Right lung (tissue), 5 donors: ENCODE data around the gene TSC22D3. TPM values are rescaled to one million over a fixed set of nuclear protein-coding genes. Genes with fewer than 3 reads are reported as not detected.
A peak's percentile ranks its signal among the peaks of the same experiment; 100 is the strongest.

Experiments
- DNase-seq, 2 donors: peaks; one replicate each; pipeline ENCODE4 v3.0.0-alpha.2; 2013
- polyA plus RNA-seq, 5 donors: library from polyadenylated mRNA; unstranded; fragments of 120-200 nt; gene quantifications; one replicate each; pipeline versions ENCODE4 v1.2.1 to v1.2.3, GENCODE V29; 2013; ENCODE audit warnings: inconsistent platforms in 1 of 5, low replicate concordance in 1 of 5; ENCODE audit not compliant: insufficient read length in 5 of 5, insufficient read depth in 1 of 5

TSC22D3 gene
- polyA plus RNA-seq, 5 donors = 120 to 130 (median 130) TPM

GRCh38 chrX:107714206-107714891, 61.2 kb downstream of the TSC22D3 start:
- no peak for DNase-seq

GRCh38 chrX:107713543-107714205, 61.9 kb downstream of the TSC22D3 start:
- DNase-seq = no peak

- no peak for DNase-seq
These were observed 62.4 kb downstream of the TSC22D3 start for GRCh38 chrX:107713203-107713542.

GRCh38 chrX:107712231-107713202, 63.1 kb downstream of the TSC22D3 start:
- DNase-seq = no peak

- DNase-seq = no peak
These were observed 63.9 kb downstream of the TSC22D3 start for GRCh38 chrX:107711521-107712181.

- peak; percentile 65 to 77 for DNase-seq
These were observed 64.8 kb downstream of the TSC22D3 start for GRCh38 chrX:107710617-107711391.

- DNase-seq = no peak
These were observed 66.3 kb downstream of the TSC22D3 start for GRCh38 chrX:107709266-107709806.

GRCh38 chrX:107708762-107709161, 66.8 kb downstream of the TSC22D3 start:
- peak in 1 of 2 donors; percentile 64 for DNase-seq

- no peak for DNase-seq
These were observed 67.7 kb downstream of the TSC22D3 start for GRCh38 chrX:107707866-107708265.

- DNase-seq = no peak
These were observed 69.3 kb downstream of the TSC22D3 start for GRCh38 chrX:107706309-107706708.

GRCh38 chrX:107704587-107704986, 71.0 kb downstream of the TSC22D3 start:
- DNase-seq = no peak

- DNase-seq = no peak
These were observed 71.4 kb downstream of the TSC22D3 start for GRCh38 chrX:107704181-107704580.

- DNase-seq = no peak
These were observed 74.0 kb downstream of the TSC22D3 start for GRCh38 chrX:107701493-107702121.

- DNase-seq = no peak
These were observed 74.8 kb downstream of the TSC22D3 start for GRCh38 chrX:107700790-107701189.

GRCh38 chrX:107700317-107700774, 75.2 kb downstream of the TSC22D3 start:
- DNase-seq = no peak

GRCh38 chrX:107699616-107700015, 76.0 kb downstream of the TSC22D3 start:
- no peak for DNase-seq

- DNase-seq = no peak
These were observed 84.6 kb downstream of the TSC22D3 start for GRCh38 chrX:107691024-107691448.

- DNase-seq = no peak
These were observed 88.1 kb downstream of the TSC22D3 start for GRCh38 chrX:107687445-107687844.

- no peak for DNase-seq
These were observed 88.8 kb downstream of the TSC22D3 start for GRCh38 chrX:107686792-107687191.

GRCh38 chrX:107686026-107686425, 89.6 kb downstream of the TSC22D3 start:
- no peak for DNase-seq
